Measurements from ENCODE around the gene PRR27. TPM values are rescaled to one million over a fixed set of nuclear protein-coding genes. Genes with fewer than 3 reads are reported as not detected.

The PRR27 gene
- total and polyA plus RNA-seq, 10 of the 15 experiments (the other 5 are each of a cell fraction or from before 2014, with no cell fraction given), result not detected

DNA sequence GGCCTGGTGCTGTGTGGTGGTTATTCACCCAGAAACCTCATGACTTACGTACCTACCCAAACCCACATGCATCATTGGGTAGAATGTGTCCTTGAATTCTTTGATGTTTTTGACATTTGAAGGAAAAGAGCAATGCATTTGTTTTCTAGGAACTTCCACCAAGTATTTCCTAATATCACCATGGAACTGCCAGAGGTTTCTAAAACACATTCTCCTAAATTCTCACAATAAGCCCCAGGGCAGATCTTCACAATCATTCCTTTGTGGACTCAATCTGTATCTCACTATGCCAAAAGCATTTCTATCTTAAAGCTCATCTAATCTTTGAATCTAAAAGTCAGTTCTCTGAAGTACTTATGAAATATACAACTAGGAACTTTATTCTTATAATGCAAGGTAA lies 33.2 kb downstream of the PRR27 start:
- WGBS (ENCODE audit: insufficient coverage, insufficient replicate concordance, low lambda C conversion rate, missing lambda C conversion rate), result 0% methylated on average over 1 of the region's 1 CpG
- intact Hi-C loops (cut with micrococcal nuclease; ENCODE audit: unreplicated experiment) (no loop called here), in situ Hi-C loops (cut with MboI) (no loop called here)
- ChIA-PET RAD21 (ENCODE audit: unreplicated experiment) (no interaction called here), SMC1A (ENCODE audit: uncharacterized antibody, unreplicated experiment) (interaction anchor here (1.0 kb wide), 1 partner anchor 372 kb away, joined by 3 read pairs; no protein-coding TSS in a partner anchor), CTCF (interaction anchor here (1.5 to 1.8 kb wide), 2 partner anchors 291 to 372 kb away, joined by 3 to 4 read pairs; no protein-coding TSS in a partner anchor), POLR2A (no interaction called here)
- no peaks in the 10 kb centered on the region for H3K27me3 ChIP-seq (replicated peaks in 1 of 2; ENCODE audit: control insufficient read depth in 2 of 2, insufficient read depth in 2 of 2, low read length in 1 of 2)
- no peaks in the 10 kb centered on the region for H3K4me1 ChIP-seq (ENCODE audit: control insufficient read depth, insufficient read depth, low read length)
- no TSS peak for BruUV-seq (replicated peaks)
- no peaks in the 10 kb centered on the region for H3K79me2 ChIP-seq (ENCODE audit: control insufficient read depth, insufficient read depth, low read length)
- DNase-seq (ENCODE audit: low read depth, low spot score), result no peak
- FAIRE-seq, result no peak
- TF ChIP-seq ZBTB33 (IDR thresholded peaks at IDR 0.05) (no peak), CEBPB (IDR thresholded peaks at IDR 0.05; ENCODE audit: borderline replicate concordance in 1 of 2, low read depth in 2 of 2, low read length in 2 of 2) (no peak), SREBF1 (IDR thresholded peaks at IDR 0.05; ENCODE audit: low read length) (no peak), TARDBP (IDR thresholded peaks at IDR 0.05; ENCODE audit: borderline replicate concordance) (no peak), ZNF207 (IDR thresholded peaks at IDR 0.05; ENCODE audit: borderline replicate concordance) (no peak), MTA3 (IDR thresholded peaks at IDR 0.05; ENCODE audit: borderline replicate concordance, low read length) (no peak), KAT2A (conservative IDR thresholded peaks at IDR 0.05; ENCODE audit: control insufficient read depth, low read depth, low read length) (no peak), SREBF2 (IDR thresholded peaks at IDR 0.05; ENCODE audit: low read length) (no peak)
- TF ChIP-seq, protein P1, sequence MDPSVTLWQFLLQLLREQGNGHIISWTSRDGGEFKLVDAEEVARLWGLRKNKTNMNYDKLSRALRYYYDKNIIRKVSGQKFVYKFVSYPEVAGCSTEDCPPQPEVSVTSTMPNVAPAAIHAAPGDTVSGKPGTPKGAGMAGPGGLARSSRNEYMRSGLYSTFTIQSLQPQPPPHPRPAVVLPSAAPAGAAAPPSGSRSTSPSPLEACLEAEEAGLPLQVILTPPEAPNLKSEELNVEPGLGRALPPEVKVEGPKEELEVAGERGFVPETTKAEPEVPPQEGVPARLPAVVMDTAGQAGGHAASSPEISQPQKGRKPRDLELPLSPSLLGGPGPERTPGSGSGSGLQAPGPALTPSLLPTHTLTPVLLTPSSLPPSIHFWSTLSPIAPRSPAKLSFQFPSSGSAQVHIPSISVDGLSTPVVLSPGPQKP (IDR thresholded peaks at IDR 0.05; ENCODE audit: low read depth, low read length), result no peak
- TF ChIP-seq, protein P2, sequence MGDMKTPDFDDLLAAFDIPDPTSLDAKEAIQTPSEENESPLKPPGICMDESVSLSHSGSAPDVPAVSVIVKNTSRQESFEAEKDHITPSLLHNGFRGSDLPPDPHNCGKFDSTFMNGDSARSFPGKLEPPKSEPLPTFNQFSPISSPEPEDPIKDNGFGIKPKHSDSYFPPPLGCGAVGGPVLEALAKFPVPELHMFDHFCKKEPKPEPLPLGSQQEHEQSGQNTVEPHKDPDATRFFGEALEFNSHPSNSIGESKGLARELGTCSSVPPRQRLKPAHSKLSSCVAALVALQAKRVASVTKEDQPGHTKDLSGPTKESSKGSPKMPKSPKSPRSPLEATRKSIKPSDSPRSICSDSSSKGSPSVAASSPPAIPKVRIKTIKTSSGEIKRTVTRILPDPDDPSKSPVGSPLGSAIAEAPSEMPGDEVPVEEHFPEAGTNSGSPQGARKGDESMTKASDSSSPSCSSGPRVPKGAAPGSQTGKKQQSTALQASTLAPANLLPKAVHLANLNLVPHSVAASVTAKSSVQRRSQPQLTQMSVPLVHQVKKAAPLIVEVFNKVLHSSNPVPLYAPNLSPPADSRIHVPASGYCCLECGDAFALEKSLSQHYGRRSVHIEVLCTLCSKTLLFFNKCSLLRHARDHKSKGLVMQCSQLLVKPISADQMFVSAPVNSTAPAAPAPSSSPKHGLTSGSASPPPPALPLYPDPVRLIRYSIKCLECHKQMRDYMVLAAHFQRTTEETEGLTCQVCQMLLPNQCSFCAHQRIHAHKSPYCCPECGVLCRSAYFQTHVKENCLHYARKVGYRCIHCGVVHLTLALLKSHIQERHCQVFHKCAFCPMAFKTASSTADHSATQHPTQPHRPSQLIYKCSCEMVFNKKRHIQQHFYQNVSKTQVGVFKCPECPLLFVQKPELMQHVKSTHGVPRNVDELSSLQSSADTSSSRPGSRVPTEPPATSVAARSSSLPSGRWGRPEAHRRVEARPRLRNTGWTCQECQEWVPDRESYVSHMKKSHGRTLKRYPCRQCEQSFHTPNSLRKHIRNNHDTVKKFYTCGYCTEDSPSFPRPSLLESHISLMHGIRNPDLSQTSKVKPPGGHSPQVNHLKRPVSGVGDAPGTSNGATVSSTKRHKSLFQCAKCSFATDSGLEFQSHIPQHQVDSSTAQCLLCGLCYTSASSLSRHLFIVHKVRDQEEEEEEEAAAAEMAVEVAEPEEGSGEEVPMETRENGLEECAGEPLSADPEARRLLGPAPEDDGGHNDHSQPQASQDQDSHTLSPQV (IDR thresholded peaks at IDR 0.05), result no peak
- TF ChIP-seq, protein P3, sequence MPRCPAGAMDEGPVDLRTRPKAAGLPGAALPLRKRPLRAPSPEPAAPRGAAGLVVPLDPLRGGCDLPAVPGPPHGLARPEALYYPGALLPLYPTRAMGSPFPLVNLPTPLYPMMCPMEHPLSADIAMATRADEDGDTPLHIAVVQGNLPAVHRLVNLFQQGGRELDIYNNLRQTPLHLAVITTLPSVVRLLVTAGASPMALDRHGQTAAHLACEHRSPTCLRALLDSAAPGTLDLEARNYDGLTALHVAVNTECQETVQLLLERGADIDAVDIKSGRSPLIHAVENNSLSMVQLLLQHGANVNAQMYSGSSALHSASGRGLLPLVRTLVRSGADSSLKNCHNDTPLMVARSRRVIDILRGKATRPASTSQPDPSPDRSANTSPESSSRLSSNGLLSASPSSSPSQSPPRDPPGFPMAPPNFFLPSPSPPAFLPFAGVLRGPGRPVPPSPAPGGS (IDR thresholded peaks at IDR 0.05; ENCODE audit: borderline replicate concordance, insufficient read depth, low read depth, low read length, poor library complexity, severe bottlenecking), result no peak
- TF ChIP-seq, protein P4, sequence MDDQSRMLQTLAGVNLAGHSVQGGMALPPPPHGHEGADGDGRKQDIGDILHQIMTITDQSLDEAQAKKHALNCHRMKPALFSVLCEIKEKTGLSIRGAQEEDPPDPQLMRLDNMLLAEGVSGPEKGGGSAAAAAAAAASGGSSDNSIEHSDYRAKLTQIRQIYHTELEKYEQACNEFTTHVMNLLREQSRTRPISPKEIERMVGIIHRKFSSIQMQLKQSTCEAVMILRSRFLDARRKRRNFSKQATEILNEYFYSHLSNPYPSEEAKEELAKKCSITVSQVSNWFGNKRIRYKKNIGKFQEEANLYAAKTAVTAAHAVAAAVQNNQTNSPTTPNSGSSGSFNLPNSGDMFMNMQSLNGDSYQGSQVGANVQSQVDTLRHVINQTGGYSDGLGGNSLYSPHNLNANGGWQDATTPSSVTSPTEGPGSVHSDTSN (IDR thresholded peaks at IDR 0.05; ENCODE audit: insufficient replicate concordance, low read depth, low read length), result no peak
- no peaks in the 10 kb centered on the region for H3K36me3 ChIP-seq (ENCODE audit: control insufficient read depth in 2 of 2, insufficient read depth in 2 of 2, low read length in 1 of 2)
- no peaks in the 10 kb centered on the region for H4K20me1 ChIP-seq (ENCODE audit: control insufficient read depth, insufficient read depth)
- no peak overlapping the region for H3K9ac ChIP-seq (ENCODE audit: control insufficient read depth, insufficient read depth, low read length)
- ATAC-seq, result no peak
- no peak overlapping the region for H3K4me3 ChIP-seq
- no peak overlapping the region for H2AFZ ChIP-seq (ENCODE audit: control insufficient read depth, low read depth, low read length)
- no peak overlapping the region for H3K27ac ChIP-seq (ENCODE audit: control insufficient read depth, insufficient read depth)
- H3K4me2 ChIP-seq (ENCODE audit: control insufficient read depth, insufficient read depth), result no peak overlapping the region
- no peaks in the 10 kb centered on the region for H3K9me3 ChIP-seq (replicated peaks; ENCODE audit: control insufficient read depth, insufficient read depth, low read length)
